Activated CD8-positive, alpha-beta T cell treated with anti-CD3 and anti-CD28 coated beads for 36 hours (primary cell): ENCODE data around the gene CD300LG. TPM values are rescaled to one million over a fixed set of nuclear protein-coding genes. Genes with fewer than 3 reads are reported as not detected.

Experiments used
- ATAC-seq: fragments of 200-7000 bp; cut with Tn5 transposase; one replicate; pipeline ENCODE4 v1.10.0; 2021; ENCODE audit warnings: mild to moderate bottlenecking, moderate library complexity
- CTCF ChIA-PET: fragments of 350-600 bp; sonication (Branson Sonifier 250); formaldehyde crosslinking; loops from one replicate; lab custom pipeline; 2021; ENCODE audit warnings: antibody characterized with exemption; lab: Charles Lee
- POLR2A ChIA-PET: fragments of 350-600 bp; sonication (Branson Sonifier 250); formaldehyde crosslinking; loops from one replicate; lab custom pipeline; 2021; ENCODE audit warnings: antibody characterized with exemption; lab: Charles Lee
- DNase-seq: peaks from one replicate; pipeline ENCODE4 v3.0.0-alpha.2; 2020
- H3K27ac Mint-ChIP-seq: one replicate; pipeline ENCODE4 v1.8.0; 2021; ENCODE audit warnings: mild to moderate bottlenecking, mixed read lengths
- H3K27me3 Mint-ChIP-seq: one replicate; pipeline ENCODE4 v1.8.0; 2021; ENCODE audit warnings: mixed read lengths
- H3K36me3 Mint-ChIP-seq: one replicate; pipeline ENCODE4 v1.8.0; 2021; ENCODE audit warnings: low read depth, mixed read lengths
- H3K4me1 Mint-ChIP-seq: one replicate; pipeline ENCODE4 v1.8.0; 2021; ENCODE audit warnings: low read depth, mixed read lengths
- H3K4me3 Mint-ChIP-seq: one replicate; pipeline ENCODE4 v1.8.0; 2021; ENCODE audit warnings: mild to moderate bottlenecking, moderate library complexity, mixed read lengths
- H3K9me3 Mint-ChIP-seq: one replicate; pipeline ENCODE4 v1.8.0; 2021; ENCODE audit warnings: mixed read lengths
- intact Hi-C: fragments of 100-400 bp; cut with micrococcal nuclease; formaldehyde crosslinking; loops from one replicate; pipeline ENCODE4 v1.10.0; 2022
- total RNA-seq, 2 experiments: library from RNA; stranded (reverse); gene quantifications; one replicate each; pipeline ENCODE4 v1.2.3, GENCODE V29; 2021
- TF ChIP-seq, protein P1 (sequence below): fragments of 200-600 bp; IDR thresholded peaks from one replicate; pipeline ENCODE4 v1.8.0; 2022; ENCODE audit warnings: antibody characterized with exemption, mild to moderate bottlenecking

Gene CD300LG
- total RNA-seq, 2 experiments from 2014 or later = not detected

DNA sequence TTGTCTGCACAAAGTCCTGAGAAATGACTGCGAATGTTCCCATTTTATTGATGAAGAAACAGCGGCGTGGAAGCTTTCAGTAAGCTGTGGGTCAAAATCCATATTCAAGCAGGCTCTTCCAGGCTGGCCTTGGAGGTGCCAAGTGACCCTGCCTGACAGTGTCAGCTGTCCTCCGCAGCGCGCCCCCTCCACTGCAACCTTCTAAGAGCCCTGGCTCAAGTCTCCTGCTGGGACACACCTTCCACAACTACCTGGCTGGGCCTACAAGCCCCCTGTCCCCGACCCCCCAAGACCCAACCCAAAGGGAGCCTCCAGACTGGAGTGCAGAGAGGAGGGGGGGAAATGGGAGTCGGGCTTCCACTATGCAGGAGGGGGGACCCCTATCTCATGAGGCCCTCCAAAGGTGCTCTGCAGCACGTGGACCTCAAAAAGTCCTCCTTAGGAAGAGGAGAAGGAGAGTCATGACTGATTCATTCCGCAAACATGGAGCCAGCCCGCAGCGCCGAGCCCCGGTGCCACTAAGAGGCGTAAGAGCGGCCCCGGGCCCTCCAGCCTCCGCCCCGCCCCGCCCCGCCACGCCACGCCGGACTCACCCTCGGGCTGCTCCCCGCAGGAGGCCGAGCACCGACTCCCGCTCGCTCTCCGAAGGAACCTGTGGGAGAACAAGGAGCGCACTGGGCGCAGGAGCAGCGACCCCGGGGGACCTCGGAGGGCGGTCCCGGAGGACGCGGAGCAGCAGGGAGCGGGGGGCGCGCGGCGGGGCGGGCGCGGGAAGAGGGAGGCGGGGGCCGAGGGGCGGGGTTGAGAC, 14.6 kb upstream of the CD300LG start:
- H3K9me3 Mint-ChIP-seq = no peaks in the 10 kb centered on the region
- intact Hi-C loops = no loop called here
- peak overlapping the region; percentile 64 for H3K4me3 Mint-ChIP-seq
- TF ChIP-seq, protein P1, sequence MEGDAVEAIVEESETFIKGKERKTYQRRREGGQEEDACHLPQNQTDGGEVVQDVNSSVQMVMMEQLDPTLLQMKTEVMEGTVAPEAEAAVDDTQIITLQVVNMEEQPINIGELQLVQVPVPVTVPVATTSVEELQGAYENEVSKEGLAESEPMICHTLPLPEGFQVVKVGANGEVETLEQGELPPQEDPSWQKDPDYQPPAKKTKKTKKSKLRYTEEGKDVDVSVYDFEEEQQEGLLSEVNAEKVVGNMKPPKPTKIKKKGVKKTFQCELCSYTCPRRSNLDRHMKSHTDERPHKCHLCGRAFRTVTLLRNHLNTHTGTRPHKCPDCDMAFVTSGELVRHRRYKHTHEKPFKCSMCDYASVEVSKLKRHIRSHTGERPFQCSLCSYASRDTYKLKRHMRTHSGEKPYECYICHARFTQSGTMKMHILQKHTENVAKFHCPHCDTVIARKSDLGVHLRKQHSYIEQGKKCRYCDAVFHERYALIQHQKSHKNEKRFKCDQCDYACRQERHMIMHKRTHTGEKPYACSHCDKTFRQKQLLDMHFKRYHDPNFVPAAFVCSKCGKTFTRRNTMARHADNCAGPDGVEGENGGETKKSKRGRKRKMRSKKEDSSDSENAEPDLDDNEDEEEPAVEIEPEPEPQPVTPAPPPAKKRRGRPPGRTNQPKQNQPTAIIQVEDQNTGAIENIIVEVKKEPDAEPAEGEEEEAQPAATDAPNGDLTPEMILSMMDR = no peak
- ChIA-PET POLR2A (interaction anchor here (1.0 kb wide), 1 partner anchor 14 kb away, joined by 5 read pairs; the partner anchor contains the start of gene CD300LG), CTCF (interaction anchor here (1.1 kb wide), 1 partner anchor 13 kb away, joined by 6 read pairs; no protein-coding TSS in a partner anchor)
- no peaks in the 10 kb centered on the region for H3K36me3 Mint-ChIP-seq
- no peak overlapping the region for H3K27ac Mint-ChIP-seq
- H3K27me3 Mint-ChIP-seq = peaks cover 31% of the 10 kb centered on the region
- DNase-seq (peak; percentile 26), ATAC-seq (peak; percentile 29)
- H3K4me1 Mint-ChIP-seq = peaks cover 7% of the 10 kb centered on the region

DNA sequence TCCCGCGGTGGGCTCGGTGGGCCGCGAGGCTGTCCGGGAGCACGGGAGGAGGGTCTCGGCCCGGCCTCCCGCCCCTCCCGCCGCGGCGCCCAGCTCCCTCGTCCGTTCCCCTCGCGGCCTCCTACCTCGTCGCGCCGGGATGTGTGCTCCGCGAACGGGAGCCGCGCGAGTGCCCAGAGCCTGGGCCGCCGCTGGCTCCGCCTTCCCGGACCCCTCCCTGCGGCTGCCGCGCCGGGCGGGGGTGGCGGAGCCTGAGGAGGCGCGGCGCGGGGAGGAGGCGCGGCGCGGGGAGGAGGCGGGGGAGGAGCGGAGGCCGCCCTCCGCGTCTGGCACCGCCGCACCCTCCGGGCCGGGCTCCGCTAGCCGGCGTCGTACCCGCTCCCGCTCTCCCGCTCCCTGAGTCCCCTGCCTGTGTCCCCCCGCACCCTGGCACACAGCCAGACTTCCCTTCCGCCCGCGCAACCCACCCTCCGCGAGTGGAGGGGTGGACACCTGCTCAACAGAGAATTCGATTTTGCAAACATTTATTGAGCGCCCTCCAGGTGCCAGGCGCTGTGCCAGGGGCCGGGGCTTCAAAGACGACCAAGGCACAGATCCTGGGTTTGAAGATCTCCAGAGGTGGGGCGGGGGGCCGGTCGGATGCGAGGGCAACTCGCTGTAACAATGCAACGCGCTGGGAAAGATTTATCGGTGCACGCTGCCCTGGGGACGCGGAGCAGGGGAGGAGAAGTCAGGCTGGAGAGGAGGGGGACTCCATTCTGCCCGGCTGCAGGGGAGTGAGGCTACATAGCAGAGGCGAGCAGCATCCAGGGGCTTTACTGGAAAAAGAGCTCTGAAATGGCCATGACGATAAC, 13.8 kb upstream of the CD300LG start, which contains the start of gene MPP3:
MPP3 (minus strand) TSS at position 171 of the 854 bp plus-strand sequence. CDS start 1,240 bp downstream, outside the sequence.
- DNase-seq = peak; percentile 32
- ChIA-PET POLR2A (interaction anchor here (1.0 kb wide), 1 partner anchor 14 kb away, joined by 4 read pairs; no protein-coding TSS in a partner anchor), CTCF (interaction anchor here (1.2 kb wide), 1 partner anchor 13 kb away, joined by 3 read pairs; no protein-coding TSS in a partner anchor)
- Mint-ChIP-seq H3K4me1 (peaks cover 7% of the 10 kb centered on the region), H3K27me3 (peaks cover 32% of the 10 kb centered on the region), H3K4me3 (peak within 1 kb of the TSS; percentile 64), H3K36me3 (no peaks in the 10 kb centered on the region), H3K9me3 (no peaks in the 10 kb centered on the region), H3K27ac (no peak within 1 kb of the TSS)
- peak; percentile 81 for ATAC-seq
- TF ChIP-seq, protein P1 = no peak
- intact Hi-C loops = no loop called here

DNA sequence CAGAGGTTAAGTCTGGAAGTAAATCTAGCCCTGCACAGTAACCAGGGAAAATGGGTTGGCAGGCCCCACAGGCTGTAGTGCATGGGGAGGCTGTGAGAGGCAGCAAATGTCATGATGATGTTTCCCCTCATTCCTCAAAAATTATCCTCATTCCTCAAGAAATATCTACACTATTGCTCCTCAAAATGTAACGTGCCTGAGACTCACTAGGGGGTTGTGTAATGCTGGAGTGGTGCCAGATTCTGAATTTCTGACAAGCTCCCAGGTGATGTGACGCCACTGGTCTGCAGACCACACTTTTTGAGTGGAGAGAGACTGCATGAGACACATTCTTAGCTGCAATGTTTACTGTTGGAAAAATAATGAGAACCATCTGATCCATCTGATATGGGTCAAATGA, 12.9 kb upstream of the CD300LG start:
- H3K4me1 Mint-ChIP-seq = peaks cover 7% of the 10 kb centered on the region

DNA sequence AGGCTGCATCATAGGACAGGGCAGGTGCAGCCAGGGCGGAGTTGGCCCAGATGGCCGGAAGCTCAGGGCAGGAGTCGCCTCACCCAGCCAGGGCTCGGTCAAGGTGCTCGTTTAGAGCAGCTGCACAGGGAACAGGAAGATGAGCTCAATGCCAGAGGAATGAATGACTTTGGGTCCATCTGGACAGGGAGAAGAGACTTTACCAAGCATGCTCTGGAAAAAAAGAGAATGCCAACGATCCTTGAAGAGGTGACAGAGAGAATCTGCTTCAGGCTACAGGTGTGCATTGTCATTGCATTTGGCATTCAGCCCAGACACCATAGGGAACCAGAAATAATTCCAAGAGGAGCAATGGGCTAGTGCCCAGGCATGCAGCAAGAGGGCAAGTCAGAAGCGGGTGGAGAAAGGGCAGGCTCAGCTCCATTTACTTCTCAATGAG, 7.3 kb upstream of the CD300LG start:
- TF ChIP-seq, protein P1 = no peak
- peaks cover 16% of the 10 kb centered on the region for H3K27me3 Mint-ChIP-seq
- intact Hi-C loops = no loop called here
- DNase-seq (no peak), ATAC-seq (no peak)
- no peaks in the 10 kb centered on the region for H3K36me3 Mint-ChIP-seq
- POLR2A ChIA-PET = no interaction called here
- H3K9me3 Mint-ChIP-seq = no peaks in the 10 kb centered on the region
- CTCF ChIA-PET = interaction anchor here (1.0 to 2.0 kb wide), 3 partner anchors 28 to 43 kb away, joined by 3 to 6 read pairs (median 5); no protein-coding TSS in a partner anchor
- H3K27ac Mint-ChIP-seq = no peak overlapping the region
- H3K4me1 Mint-ChIP-seq = no peaks in the 10 kb centered on the region
- no peak overlapping the region for H3K4me3 Mint-ChIP-seq

More for the DNA sequence above, 12.9 kb upstream of the CD300LG start:
- intact Hi-C loops = no loop called here
- Mint-ChIP-seq H3K27me3 (peaks cover 32% of the 10 kb centered on the region), H3K9me3 (no peaks in the 10 kb centered on the region), H3K36me3 (no peaks in the 10 kb centered on the region), H3K27ac (no peak overlapping the region), H3K4me3 (no peak overlapping the region)
- POLR2A ChIA-PET = interaction anchor here (1.0 kb wide), 1 partner anchor 15 kb away, joined by 4 read pairs; no protein-coding TSS in a partner anchor
- CTCF ChIA-PET = interaction anchor here (1.2 kb wide), 1 partner anchor 12 kb away, joined by 3 read pairs; no protein-coding TSS in a partner anchor
- DNase-seq = no peak
- no peak for ATAC-seq
- TF ChIP-seq, protein P1 = no peak
